Panc1 (cell line): Measurements from ENCODE around the gene COMMD2.

Experiments used
- SIN3A ChIP-seq: IDR thresholded peaks from 2 replicates; pipeline ENCODE4 v1.6.1; 2012; ENCODE audit warnings: low read depth, mild to moderate bottlenecking, low read length, moderate library complexity, borderline replicate concordance; ENCODE audit not compliant: insufficient read depth
- TCF7L2 ChIP-seq: IDR thresholded peaks from 2 replicates; pipeline ENCODE4 v1.6.1; 2011; ENCODE audit warnings: mild to moderate bottlenecking, low read depth, low read length, inconsistent platforms
- TF ChIP-seq, protein P1 (sequence below): fragments of 450-650 bp; IDR thresholded peaks from 2 replicates; pipeline ENCODE4 v1.5.1; 2017; ENCODE audit warnings: mild to moderate bottlenecking

DNA sequence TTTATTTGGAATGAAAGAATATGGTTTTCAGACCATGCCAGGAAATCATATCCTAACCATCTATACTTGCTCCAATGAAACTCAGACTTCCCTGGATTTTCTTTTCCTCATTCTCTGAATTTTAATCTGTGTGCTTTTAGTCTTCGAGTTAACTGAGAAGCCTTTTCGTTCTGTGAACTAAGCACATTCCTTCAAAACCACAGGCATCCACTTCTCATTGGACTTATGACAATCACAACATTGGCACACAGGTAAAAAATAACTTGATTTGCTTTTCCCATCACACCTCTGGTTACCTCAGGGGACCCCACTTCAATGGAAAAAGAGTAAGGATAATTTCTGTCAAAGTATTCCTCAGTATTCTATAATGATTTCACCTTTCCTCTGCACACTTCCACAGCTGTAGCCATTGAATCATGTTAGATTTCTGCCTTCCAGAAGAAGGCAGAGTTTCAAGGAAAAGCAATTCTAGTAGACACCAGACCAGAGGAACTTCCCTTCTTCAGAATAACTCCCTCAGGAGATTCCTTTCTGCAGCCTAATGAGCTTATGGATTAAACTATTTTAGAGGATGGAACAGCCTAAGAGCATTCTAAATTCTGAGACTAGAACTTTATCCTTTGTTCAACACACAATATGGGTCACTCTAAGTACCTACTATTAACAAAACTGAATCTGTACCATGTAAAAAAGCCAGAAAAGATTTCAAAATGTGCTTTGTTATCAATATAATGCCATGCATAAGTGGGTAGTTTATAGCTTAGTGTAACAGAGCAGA lies 15.9 kb downstream of the COMMD2 start:
- TF ChIP-seq SIN3A (no peak), TCF7L2 (no peak)
- TF ChIP-seq, protein P1, sequence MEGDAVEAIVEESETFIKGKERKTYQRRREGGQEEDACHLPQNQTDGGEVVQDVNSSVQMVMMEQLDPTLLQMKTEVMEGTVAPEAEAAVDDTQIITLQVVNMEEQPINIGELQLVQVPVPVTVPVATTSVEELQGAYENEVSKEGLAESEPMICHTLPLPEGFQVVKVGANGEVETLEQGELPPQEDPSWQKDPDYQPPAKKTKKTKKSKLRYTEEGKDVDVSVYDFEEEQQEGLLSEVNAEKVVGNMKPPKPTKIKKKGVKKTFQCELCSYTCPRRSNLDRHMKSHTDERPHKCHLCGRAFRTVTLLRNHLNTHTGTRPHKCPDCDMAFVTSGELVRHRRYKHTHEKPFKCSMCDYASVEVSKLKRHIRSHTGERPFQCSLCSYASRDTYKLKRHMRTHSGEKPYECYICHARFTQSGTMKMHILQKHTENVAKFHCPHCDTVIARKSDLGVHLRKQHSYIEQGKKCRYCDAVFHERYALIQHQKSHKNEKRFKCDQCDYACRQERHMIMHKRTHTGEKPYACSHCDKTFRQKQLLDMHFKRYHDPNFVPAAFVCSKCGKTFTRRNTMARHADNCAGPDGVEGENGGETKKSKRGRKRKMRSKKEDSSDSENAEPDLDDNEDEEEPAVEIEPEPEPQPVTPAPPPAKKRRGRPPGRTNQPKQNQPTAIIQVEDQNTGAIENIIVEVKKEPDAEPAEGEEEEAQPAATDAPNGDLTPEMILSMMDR, result no peak
